ENCODE data around the gene ZFP69B.

GRCh38 chr1:40454873-40455272 is 4.6 kb downstream of the ZFP69B start:
- TF ChIP-seq EZH2 (IDR thresholded peaks at IDR 0.05; ENCODE audit: low read length) = no peak
- TF ChIP-seq, protein P1, sequence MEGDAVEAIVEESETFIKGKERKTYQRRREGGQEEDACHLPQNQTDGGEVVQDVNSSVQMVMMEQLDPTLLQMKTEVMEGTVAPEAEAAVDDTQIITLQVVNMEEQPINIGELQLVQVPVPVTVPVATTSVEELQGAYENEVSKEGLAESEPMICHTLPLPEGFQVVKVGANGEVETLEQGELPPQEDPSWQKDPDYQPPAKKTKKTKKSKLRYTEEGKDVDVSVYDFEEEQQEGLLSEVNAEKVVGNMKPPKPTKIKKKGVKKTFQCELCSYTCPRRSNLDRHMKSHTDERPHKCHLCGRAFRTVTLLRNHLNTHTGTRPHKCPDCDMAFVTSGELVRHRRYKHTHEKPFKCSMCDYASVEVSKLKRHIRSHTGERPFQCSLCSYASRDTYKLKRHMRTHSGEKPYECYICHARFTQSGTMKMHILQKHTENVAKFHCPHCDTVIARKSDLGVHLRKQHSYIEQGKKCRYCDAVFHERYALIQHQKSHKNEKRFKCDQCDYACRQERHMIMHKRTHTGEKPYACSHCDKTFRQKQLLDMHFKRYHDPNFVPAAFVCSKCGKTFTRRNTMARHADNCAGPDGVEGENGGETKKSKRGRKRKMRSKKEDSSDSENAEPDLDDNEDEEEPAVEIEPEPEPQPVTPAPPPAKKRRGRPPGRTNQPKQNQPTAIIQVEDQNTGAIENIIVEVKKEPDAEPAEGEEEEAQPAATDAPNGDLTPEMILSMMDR (optimal IDR thresholded peaks at IDR 0.05 in 1 of 3, IDR thresholded peaks at IDR 0.05 in 1 of 3, conservative IDR thresholded peaks at IDR 0.05 in 1 of 3; ENCODE audit: extremely low read depth in 1 of 3, insufficient read depth in 2 of 3, low read length in 3 of 3) = no peak

Data from keratinocyte (primary cell).